GM21515 (cell line): ENCODE data around the gene AK9.

Experiments used
- ATAC-seq: cut with Tn5 transposase; IDR thresholded peaks from one replicate; pipeline ENCODE4 v1.9.1; 2021; ENCODE audit not compliant: unreplicated experiment

AK9 gene

GRCh38 chr6:109448615-109449014 lies 242.4 kb downstream of the AK9 start:
- ATAC-seq, result no peak

GRCh38 chr6:109447878-109448555 lies 243.0 kb downstream of the AK9 start:
- ATAC-seq, result no peak

- no peak for ATAC-seq
Observed at GRCh38 chr6:109447087-109447486, 243.9 kb downstream of the AK9 start.

GRCh38 chr6:109446541-109446940 lies 244.5 kb downstream of the AK9 start:
- no peak for ATAC-seq

GRCh38 chr6:109446072-109446471 lies 244.9 kb downstream of the AK9 start:
- no peak for ATAC-seq

GRCh38 chr6:109445382-109445781 lies 245.6 kb downstream of the AK9 start:
- ATAC-seq, result no peak

- no peak for ATAC-seq
Observed at GRCh38 chr6:109443425-109443950, 247.5 kb downstream of the AK9 start.
